Smooth muscle cell (in vitro differentiated cells): ENCODE data around the gene PPP2R5A. TPM values are rescaled to one million over a fixed set of nuclear protein-coding genes. Genes with fewer than 3 reads are reported as not detected.

Experiments
- DNase-seq: peaks from one replicate; lab custom pipeline; 2025; ENCODE audit not compliant: unreplicated experiment; lab: John Stamatoyannopoulos, UW
- H2AFZ ChIP-seq: fragments of 200-600 bp; sonication (generic); 2 replicates; pipeline ENCODE4 v1.6.0; 2016; ENCODE audit warnings: antibody characterized with exemption, low read depth, mild to moderate bottlenecking
- H3F3A ChIP-seq: fragments of 200-600 bp; sonication (generic); 2 replicates; pipeline ENCODE4 v1.6.0; 2017; ENCODE audit warnings: antibody characterized with exemption, low read depth
- H3K27ac ChIP-seq: fragments of 200-600 bp; sonication (generic); 2 replicates; pipeline ENCODE4 v1.5.1; 2016; ENCODE audit warnings: low read depth, mild to moderate bottlenecking
- H3K27me3 ChIP-seq: fragments of 200-600 bp; sonication (generic); 2 replicates; pipeline ENCODE4 v1.6.1; 2016; ENCODE audit warnings: low read depth, mild to moderate bottlenecking
- H3K36me3 ChIP-seq: fragments of 200-600 bp; sonication (generic); 2 replicates; pipeline ENCODE4 v1.5.1; 2016; ENCODE audit warnings: low read depth
- H3K4me1 ChIP-seq: fragments of 200-600 bp; sonication (generic); 2 replicates; pipeline ENCODE4 v1.5.1; 2016; ENCODE audit warnings: low read depth
- H3K4me2 ChIP-seq: fragments of 200-600 bp; sonication (generic); 2 replicates; pipeline ENCODE4 v1.6.0; 2016; ENCODE audit warnings: mild to moderate bottlenecking
- H3K4me3 ChIP-seq: fragments of 200-600 bp; sonication (generic); 2 replicates; pipeline ENCODE4 v1.5.1; 2016; ENCODE audit warnings: mild to moderate bottlenecking
- H3K79me2 ChIP-seq: fragments of 200-600 bp; sonication (generic); 2 replicates; pipeline ENCODE4 v1.6.0; 2016; ENCODE audit warnings: low read depth, mild to moderate bottlenecking
- H3K9ac ChIP-seq: fragments of 200-600 bp; sonication (generic); 2 replicates; pipeline ENCODE4 v1.6.0; 2016; ENCODE audit warnings: low read depth
- H3K9me3 ChIP-seq: fragments of 200-600 bp; sonication (generic); replicated peaks from 2 replicates; pipeline ENCODE4 v1.5.1; 2016; ENCODE audit warnings: low read depth
- H4K20me1 ChIP-seq: fragments of 200-600 bp; sonication (generic); 2 replicates; pipeline ENCODE4 v1.6.0; 2016; ENCODE audit warnings: low read depth
- CTCF ChIP-seq: fragments of 200-600 bp; sonication (generic); IDR thresholded peaks from 2 replicates; pipeline ENCODE4 v1.5.1; 2017; ENCODE audit warnings: borderline replicate concordance, mild to moderate bottlenecking, antibody characterized with exemption; ENCODE audit not compliant: insufficient read depth, poor library complexity, severe bottlenecking
- WGBS: methylation state at CpG from one replicate; pipeline ENCODE4 v1.1.7; 2016; ENCODE audit warnings: low lambda C conversion rate; 5-methylcytosine and 5-hydroxymethylcytosine counted together
- polyA plus RNA-seq: library from polyadenylated mRNA; unstranded; fragments of >200 nt; fragmentation: Nextera tagmentation; extraction: Ambion mirVana; gene quantifications from 2 replicates; pipeline ENCODE4 v1.2.1, GENCODE V29; 2016
- total RNA-seq: library from RNA; depleted of rRNA; stranded (reverse); fragments of >200 nt; gene quantifications from 2 replicates; pipeline ENCODE4 v1.2.3, GENCODE V29; 2014

Gene PPP2R5A
- total and polyA plus RNA-seq, 2 experiments from 2014 or later: 12.3 to 17.6 TPM

- H3K9me3 ChIP-seq: no peaks in the 10 kb centered on the region
- no peak overlapping the region for H3K27ac ChIP-seq
- H2AFZ ChIP-seq: no peak overlapping the region
- WGBS: 54% methylated on average over 2 of the region's 2 CpGs
- H3K79me2 ChIP-seq: no peaks in the 10 kb centered on the region
- DNase-seq: no peak
- H3K4me1 ChIP-seq: peaks cover 5% of the 10 kb centered on the region
- H3F3A ChIP-seq: no peaks in the 10 kb centered on the region
- no peaks in the 10 kb centered on the region for H4K20me1 ChIP-seq
- H3K27me3 ChIP-seq: no peaks in the 10 kb centered on the region
- TF ChIP-seq CTCF: no peak
- H3K9ac ChIP-seq: no peak overlapping the region
- no peaks in the 10 kb centered on the region for H3K36me3 ChIP-seq
- no peak overlapping the region for H3K4me2 ChIP-seq
- no peak overlapping the region for H3K4me3 ChIP-seq
Observed at GRCh38 chr1:212270564-212270963, 14.6 kb upstream of the PPP2R5A start.

GRCh38 chr1:212271234-212271633 is 14.0 kb upstream of the PPP2R5A start:
- H3K4me2 ChIP-seq: no peak overlapping the region
- H4K20me1 ChIP-seq: no peaks in the 10 kb centered on the region
- H3K27ac ChIP-seq: no peak overlapping the region
- H2AFZ ChIP-seq: no peak overlapping the region
- WGBS: 98% methylated on average over 2 of the region's 2 CpGs
- no peaks in the 10 kb centered on the region for H3K79me2 ChIP-seq
- no peak for DNase-seq
- no peak overlapping the region for H3K4me3 ChIP-seq
- no peak overlapping the region for H3K9ac ChIP-seq
- TF ChIP-seq CTCF: no peak
- no peaks in the 10 kb centered on the region for H3K27me3 ChIP-seq
- no peaks in the 10 kb centered on the region for H3K9me3 ChIP-seq
- peaks cover 5% of the 10 kb centered on the region for H3K4me1 ChIP-seq
- H3F3A ChIP-seq: no peaks in the 10 kb centered on the region
- no peaks in the 10 kb centered on the region for H3K36me3 ChIP-seq

- no peak overlapping the region for H3K9ac ChIP-seq
- H2AFZ ChIP-seq: no peak overlapping the region
- TF ChIP-seq CTCF: no peak
- no peaks in the 10 kb centered on the region for H3K79me2 ChIP-seq
- no peak overlapping the region for H3K4me2 ChIP-seq
- H4K20me1 ChIP-seq: no peaks in the 10 kb centered on the region
- H3K4me3 ChIP-seq: no peak overlapping the region
- H3K4me1 ChIP-seq: peaks cover 5% of the 10 kb centered on the region
- no peak for DNase-seq
- H3F3A ChIP-seq: no peaks in the 10 kb centered on the region
- 84% methylated on average over 3 of the region's 3 CpGs for WGBS
- no peak overlapping the region for H3K27ac ChIP-seq
- no peaks in the 10 kb centered on the region for H3K36me3 ChIP-seq
- no peaks in the 10 kb centered on the region for H3K9me3 ChIP-seq
- H3K27me3 ChIP-seq: no peaks in the 10 kb centered on the region
Observed at GRCh38 chr1:212271823-212272485, 13.3 kb upstream of the PPP2R5A start.

- 30% methylated on average over 2 of the region's 2 CpGs for WGBS
- Histone ChIP-seq H3K27ac (no peak overlapping the region), H3K36me3 (no peaks in the 10 kb centered on the region), H3F3A (no peaks in the 10 kb centered on the region), H3K9me3 (no peaks in the 10 kb centered on the region), H3K4me2 (no peak overlapping the region), H2AFZ (no peak overlapping the region), H3K79me2 (peaks cover 8% of the 10 kb centered on the region), H3K27me3 (no peaks in the 10 kb centered on the region), H4K20me1 (peaks cover 2% of the 10 kb centered on the region), H3K4me3 (no peak overlapping the region), H3K4me1 (peaks cover 6% of the 10 kb centered on the region), H3K9ac (no peak overlapping the region)
- no peak for DNase-seq
- TF ChIP-seq CTCF: no peak
Observed at GRCh38 chr1:212281590-212281989, 3.6 kb upstream of the PPP2R5A start.
